Fibroblast of pulmonary artery (primary cell): Measurements from ENCODE around the gene NCR3LG1.

ENCODE experiments used
- DNase-seq: peaks from one replicate; pipeline ENCODE4 v3.0.0-alpha.2; 2010; ENCODE audit warnings: low read depth
- H3K4me3 ChIP-seq: replicated peaks from 2 replicates; pipeline ENCODE4 v1.5.1; 2011; ENCODE audit warnings: low read depth, mild to moderate bottlenecking, control low read depth, low read length, moderate library complexity
- TF ChIP-seq, protein P1 (sequence below): IDR thresholded peaks from 2 replicates; pipeline ENCODE4 v1.5.1; 2011; ENCODE audit warnings: mild to moderate bottlenecking, control low read depth, low read length, inconsistent platforms; ENCODE audit errors: missing control alignments

NCR3LG1 gene

GRCh38 chr11:17352950-17353820 is 1.6 kb downstream of the NCR3LG1 start:
- peak overlapping the region; percentile 71 for H3K4me3 ChIP-seq
- TF ChIP-seq, protein P1, sequence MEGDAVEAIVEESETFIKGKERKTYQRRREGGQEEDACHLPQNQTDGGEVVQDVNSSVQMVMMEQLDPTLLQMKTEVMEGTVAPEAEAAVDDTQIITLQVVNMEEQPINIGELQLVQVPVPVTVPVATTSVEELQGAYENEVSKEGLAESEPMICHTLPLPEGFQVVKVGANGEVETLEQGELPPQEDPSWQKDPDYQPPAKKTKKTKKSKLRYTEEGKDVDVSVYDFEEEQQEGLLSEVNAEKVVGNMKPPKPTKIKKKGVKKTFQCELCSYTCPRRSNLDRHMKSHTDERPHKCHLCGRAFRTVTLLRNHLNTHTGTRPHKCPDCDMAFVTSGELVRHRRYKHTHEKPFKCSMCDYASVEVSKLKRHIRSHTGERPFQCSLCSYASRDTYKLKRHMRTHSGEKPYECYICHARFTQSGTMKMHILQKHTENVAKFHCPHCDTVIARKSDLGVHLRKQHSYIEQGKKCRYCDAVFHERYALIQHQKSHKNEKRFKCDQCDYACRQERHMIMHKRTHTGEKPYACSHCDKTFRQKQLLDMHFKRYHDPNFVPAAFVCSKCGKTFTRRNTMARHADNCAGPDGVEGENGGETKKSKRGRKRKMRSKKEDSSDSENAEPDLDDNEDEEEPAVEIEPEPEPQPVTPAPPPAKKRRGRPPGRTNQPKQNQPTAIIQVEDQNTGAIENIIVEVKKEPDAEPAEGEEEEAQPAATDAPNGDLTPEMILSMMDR = no peak
- peak; percentile 84 for DNase-seq

- TF ChIP-seq, protein P1 = no peak
Measured at GRCh38 chr11:17353821-17354600, 2.4 kb downstream of the NCR3LG1 start.

DNA sequence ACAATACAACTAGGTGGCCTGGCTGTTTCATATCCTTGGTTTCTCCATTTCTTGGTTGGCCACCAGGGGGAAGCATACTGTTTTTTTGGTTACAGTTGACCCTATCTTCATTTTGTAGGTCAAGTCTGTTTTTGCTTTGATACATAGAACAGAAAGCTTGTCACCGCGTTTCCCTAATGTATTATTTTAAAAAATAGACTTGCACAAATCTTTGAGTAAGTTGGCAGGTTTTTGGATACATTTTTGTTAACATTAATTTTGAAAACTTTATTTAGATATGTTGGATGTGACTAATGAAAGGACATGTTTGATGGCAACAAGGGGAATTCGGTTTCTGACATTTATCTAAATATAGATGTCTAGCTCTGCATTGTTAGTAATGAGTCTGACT is 3.0 kb downstream of the NCR3LG1 start:
- peak; percentile 85 for DNase-seq
- peak overlapping the region; percentile 71 for H3K4me3 ChIP-seq
- TF ChIP-seq, protein P1 = peak; percentile 70

More at GRCh38 chr11:17353821-17354600, 2.4 kb downstream of the NCR3LG1 start:
- H3K4me3 ChIP-seq = peak overlapping the region; percentile 71
- DNase-seq = no peak

DNA sequence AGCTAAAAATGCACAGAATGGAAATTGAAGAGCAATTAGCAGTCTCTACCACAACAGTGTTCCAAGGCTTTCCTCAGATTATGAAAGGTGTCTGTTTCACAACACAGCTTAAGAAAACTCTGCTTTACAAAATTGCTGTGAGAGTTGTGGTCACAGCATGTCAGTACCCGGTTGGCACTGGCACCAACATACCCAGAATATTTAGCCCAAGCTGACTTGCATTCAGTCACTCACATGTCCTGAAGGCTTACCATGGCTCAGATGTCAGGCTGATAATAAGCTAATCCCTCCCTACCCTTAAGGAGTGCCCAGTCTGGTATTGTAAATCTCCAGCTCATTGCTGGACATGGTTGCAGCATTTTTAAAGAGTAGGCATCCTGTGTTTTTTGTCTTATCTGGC is 14.9 kb downstream of the NCR3LG1 start:
- no peak overlapping the region for H3K4me3 ChIP-seq
- TF ChIP-seq, protein P1 = no peak
- DNase-seq = no peak

DNA sequence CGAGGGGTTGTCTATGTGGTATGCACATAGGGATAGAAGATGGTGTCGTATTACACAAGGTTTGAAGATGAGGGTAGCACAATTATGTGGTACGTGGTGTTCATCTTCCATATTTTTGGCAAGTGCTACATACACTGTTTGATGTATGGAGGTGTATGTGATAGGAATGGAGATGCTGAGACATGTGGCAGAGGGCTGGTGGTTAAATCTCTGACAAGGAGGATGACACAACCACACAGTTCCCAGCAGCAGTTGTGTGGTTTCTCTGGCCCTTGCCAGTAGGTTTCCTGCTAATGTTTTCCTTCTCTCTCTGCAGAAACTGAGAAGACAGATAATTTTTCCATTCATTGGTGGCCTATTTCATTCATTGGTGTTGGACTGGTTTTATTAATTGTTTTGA is 17.0 kb downstream of the NCR3LG1 start:
- no peak for DNase-seq
- TF ChIP-seq, protein P1 = no peak
- H3K4me3 ChIP-seq = no peak overlapping the region

DNA sequence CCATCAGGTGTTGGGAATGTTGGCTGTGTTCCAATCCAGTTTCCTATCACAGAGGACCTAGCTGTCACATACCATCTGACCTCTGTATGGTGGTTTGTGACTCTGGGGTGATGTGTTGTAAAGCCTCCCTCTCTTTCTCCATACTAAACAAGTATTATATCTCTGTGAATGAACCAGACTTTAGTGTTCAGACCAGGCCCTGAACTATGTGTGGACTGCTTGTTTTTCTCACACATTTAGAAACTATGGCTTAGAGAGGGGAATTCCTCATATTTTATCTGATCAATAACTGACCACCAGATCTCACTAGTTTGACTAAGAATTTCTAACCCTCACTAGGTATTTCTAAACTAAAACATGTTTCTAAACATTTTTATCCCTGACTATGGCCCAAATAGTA is 17.5 kb downstream of the NCR3LG1 start:
- DNase-seq = no peak
- H3K4me3 ChIP-seq = no peak overlapping the region
- TF ChIP-seq, protein P1 = no peak
